ENCODE data around the gene WIPF2. TPM values are rescaled to one million over a fixed set of nuclear protein-coding genes. Genes with fewer than 3 reads are reported as not detected.

Gene WIPF2
- total RNA-seq, 1 experiment from 2014 or later: 30.4 TPM

GRCh38 chr17:40327244-40327729, 108.2 kb downstream of the WIPF2 start (continued):
- TF ChIP-seq TCF7L2 (IDR thresholded peaks at IDR 0.05; ENCODE audit: borderline replicate concordance, extremely low read depth, insufficient read depth, insufficient read length) (no peak), SIN3A (IDR thresholded peaks at IDR 0.05; ENCODE audit: low read depth) (no peak), EGR1 (IDR thresholded peaks at IDR 0.05; ENCODE audit: low read depth) (no peak), SRF (IDR thresholded peaks at IDR 0.05; ENCODE audit: low read depth) (no peak), JUND (IDR thresholded peaks at IDR 0.05) (no peak), POLR2AphosphoS5 (IDR thresholded peaks at IDR 0.05; ENCODE audit: low read depth, low read length) (no peak), YY1 (IDR thresholded peaks at IDR 0.05; ENCODE audit: extremely low read depth, insufficient replicate concordance, low read depth, low read length) (no peak), ATF3 (IDR thresholded peaks at IDR 0.05) (no peak), EZH2 (IDR thresholded peaks at IDR 0.05) (no peak)

- intact Hi-C loops (cut with micrococcal nuclease): no loop called here
- no peaks in the 10 kb centered on the region for H3K9me3 ChIP-seq (ENCODE audit: control insufficient read depth in 1 of 2, insufficient read depth in 1 of 2, low read depth in 1 of 2, low read length in 2 of 2)
- no peak overlapping the region for H3K27ac ChIP-seq (ENCODE audit: low read depth, low read length)
- DNase-seq (ENCODE audit: low read depth, low spot score): no peak
- no peak overlapping the region for H3K4me2 ChIP-seq (ENCODE audit: low read length)
- H3K79me2 ChIP-seq (ENCODE audit: insufficient read depth, low read length): peaks cover 79% of the 10 kb centered on the region
- H2AFZ ChIP-seq (ENCODE audit: low read depth, low read length, poor library complexity, severe bottlenecking): no peak overlapping the region
- no peaks in the 10 kb centered on the region for H3K27me3 ChIP-seq (ENCODE audit: insufficient read depth, low read length)
- no peaks in the 10 kb centered on the region for H3K9me2 ChIP-seq (ENCODE audit: insufficient read depth)
- peaks cover 0 to 10% of the 10 kb centered on the region in 2 experiments; a peak in 2 of 4 replicates for H3K36me3 ChIP-seq (ENCODE audit: control insufficient read depth in 1 of 2, insufficient read depth in 2 of 2, low read length in 2 of 2)
- no TSS peak for BruUV-seq (replicated peaks)
- H3K9ac ChIP-seq (ENCODE audit: low read length): no peak overlapping the region
- no peak for ATAC-seq
- H3K4me1 ChIP-seq (ENCODE audit: control insufficient read depth in 1 of 2, insufficient read depth in 2 of 2, low read length in 2 of 2): peaks cover 27 to 28% of the 10 kb centered on the region in 2 experiments
- no peaks in the 10 kb centered on the region for H4K20me1 ChIP-seq (ENCODE audit: insufficient read depth)
- ChIA-PET CTCF (interaction anchor here (1.0 to 2.4 kb wide), 2 partner anchors 9 to 12 kb away, joined by 3 to 6 read pairs; no protein-coding TSS in a partner anchor), RAD21 (ENCODE audit: low non-redundant PET in 1 of 2, low total read pairs in 2 of 2, uncharacterized antibody in 2 of 2, unreplicated experiment in 2 of 2) (no interaction called here), POLR2A (interaction anchor here (1.7 kb wide), 1 partner anchor 11 kb away, joined by 8 read pairs; no protein-coding TSS in a partner anchor)
- no peak overlapping the region for H3K4me3 ChIP-seq (replicated peaks in 1 of 2; ENCODE audit: low read depth in 1 of 2, low read length in 2 of 2)
- TF ChIP-seq RAD21 (IDR thresholded peaks at IDR 0.05; ENCODE audit: low read depth) (no peak), ZFX (IDR thresholded peaks at IDR 0.05) (no peak), JUND (IDR thresholded peaks at IDR 0.05) (no peak), EZH2 (IDR thresholded peaks at IDR 0.05) (no peak), ELF1 (IDR thresholded peaks at IDR 0.05; ENCODE audit: borderline replicate concordance, low read depth) (no peak), ZBTB33 (IDR thresholded peaks at IDR 0.05; ENCODE audit: extremely low read depth, insufficient replicate concordance, low read length) (no peak), CTCF (IDR thresholded peaks at IDR 0.05 in 2 of 3, conservative IDR thresholded peaks at IDR 0.05 in 1 of 3; ENCODE audit: borderline replicate concordance in 1 of 3, insufficient read depth in 1 of 3, low read depth in 2 of 3, low read length in 2 of 3) (no peak), EZH2phosphoT487 (IDR thresholded peaks at IDR 0.05; ENCODE audit: borderline replicate concordance) (no peak), FOSL1 (IDR thresholded peaks at IDR 0.05; ENCODE audit: low read depth) (no peak), TCF7L2 (IDR thresholded peaks at IDR 0.05; ENCODE audit: borderline replicate concordance, extremely low read depth, insufficient read depth, insufficient read length) (no peak), MAX (IDR thresholded peaks at IDR 0.05) (no peak), ZNF274 (IDR thresholded peaks at IDR 0.05; ENCODE audit: low read depth, low read length) (no peak), EGR1 (IDR thresholded peaks at IDR 0.05; ENCODE audit: low read depth) (no peak), POLR2A (IDR thresholded peaks at IDR 0.05; ENCODE audit: borderline replicate concordance, extremely low read depth, insufficient read depth, insufficient read length) (no peak)
These were observed 108.8 kb downstream of the WIPF2 start for GRCh38 chr17:40327735-40328385.

All from HCT116 (cell line).